ENCODE data around the gene SH3BGRL3.
"Not testable (repeated sequence)": the region's sequence is repeated elsewhere in the genome, so short reads cannot be mapped to it uniquely, and the experiment has no call there.

SH3BGRL3 gene

DNA sequence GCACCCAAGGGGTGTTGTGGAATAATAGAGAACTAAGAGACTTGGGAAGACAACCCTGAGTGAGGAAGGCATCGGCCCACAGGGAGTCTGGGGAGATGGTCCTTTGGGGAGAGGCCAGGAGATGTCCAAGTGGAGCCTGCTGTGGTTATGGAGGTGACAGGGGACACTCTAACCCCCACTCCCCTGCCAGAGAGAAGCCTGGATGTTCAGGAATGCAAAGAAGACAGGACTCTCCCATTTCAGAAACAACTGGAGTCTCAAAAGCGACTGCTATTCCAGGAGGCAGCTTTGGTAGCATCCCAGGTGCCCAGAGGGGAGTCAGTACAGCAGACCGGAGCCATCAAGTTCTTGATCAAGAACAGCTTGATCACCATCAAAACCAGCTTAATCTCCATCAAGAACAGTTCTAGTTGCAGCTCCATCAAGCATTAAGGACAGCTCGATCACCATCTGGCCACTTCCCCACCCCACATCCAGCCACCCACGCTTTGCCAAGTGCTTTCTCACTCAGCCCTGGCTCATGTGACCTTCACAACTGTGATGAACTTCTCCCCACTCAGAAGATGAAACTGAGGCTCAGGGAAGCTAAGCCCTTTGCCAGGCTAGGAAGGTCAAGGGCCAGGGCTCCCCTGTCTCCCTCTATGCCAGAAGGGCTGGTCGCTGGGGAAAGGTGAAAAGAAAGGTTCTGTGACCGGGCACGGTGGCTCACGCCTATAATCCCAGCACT lies 38.6 kb downstream of the SH3BGRL3 start:
- DNase-seq, result no peak

- DNase-seq, result no peak
These were observed 41.0 kb downstream of the SH3BGRL3 start for GRCh38 chr1:26320896-26321295.

- peak; percentile 71 for DNase-seq
These were observed 41.6 kb downstream of the SH3BGRL3 start for GRCh38 chr1:26321315-26322041.

GRCh38 chr1:26322042-26322331 lies 42.1 kb downstream of the SH3BGRL3 start:
- no peak for DNase-seq

GRCh38 chr1:26323382-26323781 lies 43.5 kb downstream of the SH3BGRL3 start:
- DNase-seq, result no peak

GRCh38 chr1:26324550-26324949 lies 44.7 kb downstream of the SH3BGRL3 start:
- DNase-seq, result no peak

GRCh38 chr1:26327956-26328362 lies 48.1 kb downstream of the SH3BGRL3 start:
- no peak for DNase-seq

DNA sequence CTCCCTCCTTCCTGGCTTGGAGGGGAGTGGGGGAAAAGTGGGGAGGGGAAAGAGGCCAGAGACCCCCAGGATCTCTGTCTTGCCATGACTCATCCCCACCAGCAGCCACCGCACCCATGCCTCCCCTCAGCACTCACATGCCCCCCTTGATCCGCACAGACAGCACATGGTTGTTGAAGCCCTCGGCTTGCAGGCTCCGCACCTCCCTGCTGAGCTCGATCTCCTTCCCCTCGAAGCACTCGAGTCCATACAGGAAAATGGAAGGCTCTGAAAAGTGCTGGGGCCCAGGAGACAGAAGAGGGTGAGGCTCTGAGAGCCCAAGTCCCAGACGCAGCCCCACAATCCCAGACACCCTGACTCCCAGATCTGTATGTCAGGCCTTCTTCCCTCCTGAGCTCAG lies 48.7 kb downstream of the SH3BGRL3 start:
- no peak for DNase-seq

DNA sequence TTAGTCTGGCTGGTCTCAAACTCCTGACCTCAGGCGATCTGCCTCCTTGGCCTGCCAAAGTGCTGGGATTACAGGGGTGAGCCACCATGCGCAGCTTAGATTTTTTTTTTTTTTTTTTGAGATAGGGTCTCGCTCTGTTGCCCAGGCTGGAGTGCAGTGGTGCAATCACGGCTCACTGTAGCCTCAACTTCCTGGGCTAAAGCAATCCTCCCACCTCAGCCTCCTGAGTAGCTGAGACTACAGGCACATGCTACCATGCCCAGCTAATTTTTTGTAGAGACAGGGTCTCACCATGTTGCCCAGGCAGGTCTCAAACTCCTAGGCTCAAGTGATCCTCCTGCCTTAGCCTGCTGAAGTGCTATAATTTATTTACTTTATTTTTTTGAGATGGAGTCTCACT lies 49.5 kb downstream of the SH3BGRL3 start:
- DNase-seq, result not testable (repeated sequence)

GRCh38 chr1:26330276-26330675 lies 50.4 kb downstream of the SH3BGRL3 start:
- DNase-seq, result no peak
